Endometrium (tissue), 2 donors: ENCODE results near the gene MYBPHL.

Experiments used
- FAIRE-seq: peaks from 2 replicates; lab custom pipeline; 2012; peaks lifted over from hg19 to GRCh38; lab: Jason Lieb, UNC
- donor health status: control.
- donor health status: control.

MYBPHL gene

DNA sequence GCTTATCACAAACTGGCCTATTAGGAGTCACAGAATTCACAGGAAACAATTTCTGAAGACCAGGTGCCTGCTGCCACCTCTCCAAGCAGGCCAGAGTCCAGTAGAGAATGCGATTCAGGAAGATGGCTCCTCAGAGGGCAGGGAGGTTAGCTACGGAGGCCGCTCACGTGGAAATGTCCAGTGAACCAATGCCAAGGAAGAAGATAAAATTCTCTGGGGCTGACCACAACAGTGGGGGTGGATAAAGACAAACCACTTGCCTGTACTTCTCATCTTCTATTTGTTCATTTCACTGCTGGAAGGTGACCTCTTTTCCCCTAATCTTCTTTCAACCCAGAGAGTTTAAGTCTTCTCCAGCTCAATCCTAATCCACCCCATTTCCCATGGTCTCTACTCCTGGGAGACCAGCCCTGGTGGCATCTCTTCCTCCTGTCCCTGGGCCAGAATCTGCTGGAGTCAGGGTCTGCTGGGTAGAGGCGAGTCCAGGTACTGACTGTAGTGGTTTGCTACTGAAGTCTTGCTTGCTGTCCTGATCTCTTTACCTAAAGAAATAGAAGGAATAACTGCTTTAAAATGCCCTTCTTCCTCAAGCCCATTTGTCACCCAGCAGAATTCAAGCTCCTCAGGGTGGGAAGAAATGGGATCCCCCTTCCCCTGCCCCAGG lies 27.1 kb downstream of the MYBPHL start:
- no peak for FAIRE-seq

- no peak for FAIRE-seq
Observed at GRCh38 chr1:109277434-109278204, 29.2 kb downstream of the MYBPHL start.

GRCh38 chr1:109275706-109276345 lies 31.0 kb downstream of the MYBPHL start:
- FAIRE-seq = no peak

- no peak for FAIRE-seq
Observed at GRCh38 chr1:109274533-109275476, 32.0 kb downstream of the MYBPHL start.

DNA sequence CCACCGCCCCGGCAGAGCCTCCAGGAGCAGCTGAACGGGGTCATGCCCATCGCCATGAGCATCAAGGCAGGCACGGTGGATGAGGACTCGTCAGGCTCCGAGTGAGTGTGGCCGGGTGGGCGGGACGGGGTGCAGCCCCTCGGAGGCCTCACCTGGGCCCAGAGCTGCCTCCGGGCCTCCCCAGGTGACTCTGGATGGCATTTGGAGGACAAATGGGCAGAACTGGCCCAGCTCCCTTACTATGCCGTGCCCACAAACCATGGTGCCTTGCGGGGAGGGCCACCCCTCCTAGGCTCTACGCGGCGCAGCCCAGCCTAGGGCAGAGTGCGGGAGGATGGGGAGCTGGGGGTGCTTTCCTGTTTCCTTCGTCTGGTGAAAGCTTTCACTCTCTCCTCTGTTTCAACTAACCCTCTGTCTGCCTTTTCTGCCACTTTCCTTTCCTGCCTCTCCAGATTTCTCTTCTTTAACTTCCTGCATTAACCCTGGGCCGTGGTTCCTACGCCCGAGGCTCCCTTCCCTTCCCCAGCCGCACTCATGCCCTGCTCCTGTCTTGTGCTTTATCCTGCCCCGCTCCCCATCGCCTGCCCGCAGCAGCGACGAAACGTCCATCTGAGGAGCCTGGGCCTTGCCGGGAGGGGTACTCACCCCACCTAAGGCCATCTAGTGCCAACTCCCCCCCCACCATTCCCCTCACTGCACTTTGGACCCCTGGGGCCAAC lies 33.1 kb downstream of the MYBPHL start:
- FAIRE-seq = no peak

DNA sequence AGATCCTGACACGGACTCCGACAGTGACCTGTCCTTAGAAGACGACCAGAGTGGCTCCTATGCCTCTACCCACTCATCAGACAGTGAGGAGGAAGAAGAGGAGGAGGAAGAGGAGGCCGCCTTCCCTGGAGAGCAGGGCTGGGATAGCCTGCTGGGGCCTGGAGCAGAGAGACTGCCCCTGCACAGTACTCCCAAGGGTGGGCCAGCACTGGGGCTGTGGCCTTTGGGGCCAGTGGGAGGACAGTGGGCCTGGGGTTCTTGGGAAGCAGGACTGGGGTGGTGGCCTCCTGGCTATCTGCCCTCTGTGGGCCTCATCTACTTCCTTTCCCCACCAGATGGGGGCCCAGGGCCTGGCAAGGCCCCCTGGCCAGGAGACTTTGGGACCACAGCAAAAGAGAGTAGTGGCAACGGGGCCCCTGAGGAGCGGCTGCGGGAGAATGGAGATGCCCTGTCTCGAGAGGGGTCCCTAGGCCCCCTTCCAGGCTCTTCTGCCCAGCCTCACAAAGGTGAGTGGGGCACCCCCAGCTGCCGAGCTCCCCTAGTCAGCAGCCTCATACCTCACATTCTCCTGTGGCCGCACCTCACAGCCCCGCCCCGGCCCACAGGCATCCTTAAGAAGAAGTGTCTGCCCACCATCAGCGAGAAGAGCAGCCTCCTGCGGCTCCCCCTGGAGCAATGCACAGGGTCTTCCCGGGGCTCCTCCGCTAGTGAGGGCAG lies 33.8 kb downstream of the MYBPHL start:
- no peak for FAIRE-seq

DNA sequence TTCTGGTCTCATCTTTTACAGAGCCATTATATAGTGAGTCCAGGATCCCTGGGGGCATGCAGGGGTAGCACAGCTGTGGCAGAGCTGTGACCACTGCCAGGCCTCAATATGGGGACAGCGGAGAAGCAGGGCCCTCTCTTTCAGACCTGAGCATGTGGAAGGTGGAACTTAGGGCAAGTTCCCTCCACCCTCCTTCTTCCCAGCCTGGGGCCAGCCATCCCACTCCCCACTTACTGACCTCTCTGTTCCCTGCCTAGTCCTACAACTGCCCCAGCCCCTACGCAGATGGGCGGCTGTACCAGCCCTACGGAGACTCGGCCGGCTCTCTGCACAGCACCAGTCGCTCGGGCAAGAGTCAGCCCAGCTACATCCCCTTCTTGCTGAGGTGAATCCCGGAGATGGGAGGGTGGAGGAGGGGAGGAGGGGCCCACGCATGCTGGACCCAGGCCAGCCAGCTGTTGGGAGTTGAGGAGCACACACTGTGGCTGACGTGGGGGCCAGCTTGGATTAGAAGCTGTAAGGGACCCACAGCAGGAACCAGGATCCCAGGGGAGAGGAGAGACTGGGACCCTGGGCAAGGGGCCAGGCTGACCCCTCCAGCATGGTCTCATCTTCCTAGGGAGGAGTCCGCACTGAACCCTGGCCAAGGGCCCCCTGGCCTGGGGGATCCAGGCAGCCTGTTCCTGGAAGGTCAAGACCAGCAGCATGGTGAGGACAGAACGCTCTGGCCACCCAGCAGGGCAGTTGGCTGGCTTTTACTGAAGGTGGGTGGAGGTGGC lies 34.6 kb downstream of the MYBPHL start:
- no peak for FAIRE-seq

- no peak for FAIRE-seq
Observed at GRCh38 chr1:109271458-109271857, 35.4 kb downstream of the MYBPHL start.

GRCh38 chr1:109270623-109271317 lies 36.0 kb downstream of the MYBPHL start:
- FAIRE-seq = no peak

GRCh38 chr1:109269981-109270622 lies 36.7 kb downstream of the MYBPHL start:
- FAIRE-seq = no peak

- no peak for FAIRE-seq
Observed at GRCh38 chr1:109269212-109269980, 37.4 kb downstream of the MYBPHL start.

DNA sequence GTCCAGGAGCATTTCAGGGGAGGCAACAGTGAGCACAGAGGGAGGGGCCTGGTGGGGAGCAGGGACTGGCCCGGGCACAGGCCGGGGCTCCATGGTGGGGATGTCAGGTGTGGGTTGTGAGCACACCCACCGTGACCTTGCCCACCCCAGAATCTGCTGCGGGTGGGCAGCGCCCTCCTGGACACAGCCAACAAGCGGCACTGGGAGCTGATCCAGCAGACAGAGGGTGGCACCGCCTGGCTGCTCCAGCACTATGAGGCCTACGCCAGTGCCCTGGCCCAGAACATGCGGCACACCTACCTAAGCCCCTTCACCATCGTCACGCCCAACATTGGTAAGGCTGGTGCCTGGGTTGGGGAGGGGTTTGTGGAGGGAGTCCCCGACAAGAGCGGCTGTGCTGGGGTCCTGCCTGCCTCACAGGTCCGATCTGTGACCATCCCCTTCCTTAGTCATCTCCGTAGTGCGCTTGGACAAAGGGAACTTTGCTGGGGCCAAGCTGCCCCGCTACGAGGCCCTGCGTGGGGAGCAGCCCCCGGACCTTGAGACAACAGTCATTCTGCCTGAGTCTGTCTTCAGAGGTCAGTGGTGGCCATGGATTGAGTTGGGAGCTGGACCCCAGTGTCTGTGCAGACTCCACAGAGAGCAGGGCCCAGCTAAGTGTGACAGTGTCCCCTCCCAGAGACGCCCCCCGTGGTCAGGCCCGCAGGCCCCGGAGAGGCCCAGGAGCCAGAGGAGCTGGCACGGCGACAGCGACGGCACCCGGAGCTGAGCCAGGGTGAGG lies 38.2 kb downstream of the MYBPHL start:
- FAIRE-seq = no peak

- FAIRE-seq = no peak
Observed at GRCh38 chr1:109267743-109268300, 39.0 kb downstream of the MYBPHL start.

DNA sequence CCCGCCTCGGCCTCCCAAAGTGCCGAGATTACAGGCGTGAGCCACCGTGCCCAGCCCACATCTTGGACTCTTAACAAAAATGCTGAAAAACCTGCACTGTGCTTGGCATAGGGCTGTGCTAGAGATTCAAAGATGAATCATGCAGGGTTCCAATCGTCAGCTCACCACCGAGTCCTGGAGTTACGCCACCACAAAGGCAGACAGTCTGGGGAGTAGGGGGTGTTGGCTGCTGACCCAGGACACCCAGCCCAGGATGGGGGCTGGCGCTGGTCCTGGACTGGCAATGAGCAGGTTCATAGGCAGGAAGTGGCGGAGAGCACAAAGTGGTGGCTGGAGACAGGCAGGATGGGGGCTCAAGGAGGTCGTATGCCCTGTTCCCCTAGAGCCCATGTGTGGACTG lies 39.8 kb downstream of the MYBPHL start:
- FAIRE-seq = no peak

DNA sequence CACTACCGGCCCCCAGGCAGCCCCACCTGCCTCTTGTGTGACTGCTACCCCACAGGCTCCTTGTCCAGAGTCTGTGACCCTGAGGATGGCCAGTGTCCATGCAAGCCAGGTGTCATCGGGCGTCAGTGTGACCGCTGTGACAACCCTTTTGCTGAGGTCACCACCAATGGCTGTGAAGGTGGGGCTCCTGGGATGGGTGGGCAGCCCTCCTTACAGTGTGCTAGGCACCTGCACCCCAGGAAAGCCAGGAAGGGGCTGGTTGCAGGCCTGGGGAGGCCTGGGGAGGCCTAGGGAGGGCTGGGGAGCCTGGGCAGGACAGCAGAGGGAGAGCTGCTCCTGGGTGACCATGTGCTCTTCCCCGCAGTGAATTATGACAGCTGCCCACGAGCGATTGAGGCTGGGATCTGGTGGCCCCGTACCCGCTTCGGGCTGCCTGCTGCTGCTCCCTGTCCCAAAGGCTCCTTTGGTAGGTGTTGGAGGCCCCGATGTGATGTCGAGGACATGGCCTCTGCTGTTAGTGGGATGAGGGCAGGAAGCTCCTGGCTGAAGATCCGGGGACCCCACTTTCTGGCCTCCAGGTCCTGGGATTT lies 41.0 kb downstream of the MYBPHL start:
- FAIRE-seq = no peak

DNA sequence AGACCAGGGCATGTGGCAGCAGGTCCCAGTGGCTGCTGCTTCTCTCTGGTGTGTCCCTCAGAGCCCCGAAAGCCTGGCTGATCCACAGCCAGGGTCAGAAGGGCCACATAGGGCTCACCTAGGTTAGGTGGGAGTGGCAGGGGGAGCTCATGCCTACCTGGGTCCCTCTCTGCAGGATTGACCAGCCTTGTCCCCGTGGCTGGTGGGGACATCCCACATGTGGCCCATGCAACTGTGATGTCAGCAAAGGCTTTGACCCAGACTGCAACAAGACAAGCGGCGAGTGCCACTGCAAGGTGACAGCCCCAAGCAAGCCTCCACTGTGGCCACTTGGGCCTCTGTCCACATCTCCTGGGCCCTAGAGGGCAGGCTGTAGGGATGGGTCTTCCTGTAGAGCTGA lies 41.8 kb downstream of the MYBPHL start:
- no peak for FAIRE-seq

DNA sequence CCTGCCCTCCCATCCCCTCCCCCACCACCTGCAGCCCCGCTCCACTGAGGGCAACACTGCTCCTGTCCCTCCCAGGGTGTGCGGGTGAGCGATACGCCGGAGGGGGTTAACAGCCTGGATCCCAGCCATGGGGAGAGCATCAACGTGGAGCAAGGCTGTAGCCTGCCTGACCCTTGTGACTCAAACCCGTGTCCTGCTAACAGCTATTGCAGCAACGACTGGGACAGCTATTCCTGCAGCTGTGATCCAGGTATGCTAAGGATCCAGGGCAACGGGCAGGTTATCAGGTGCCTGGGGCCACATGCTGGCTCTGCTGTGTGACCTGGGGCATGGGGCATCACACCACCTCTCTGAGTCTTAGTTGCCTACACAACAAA lies 42.4 kb downstream of the MYBPHL start:
- no peak for FAIRE-seq
